Natural killer cell (primary cell): ENCODE data around the gene LRRC30. TPM values are rescaled to one million over a fixed set of nuclear protein-coding genes. Genes with fewer than 3 reads are reported as not detected.

Experiments
- ATAC-seq, 3 donors: fragments of 150-1000 bp in 2 of 3; fragments of 200-7000 bp in 1 of 3; cut with Tn5 transposase; 1 replicate in 1 of 3; 2 replicates in 2 of 3; pipeline ENCODE4 v1.10.0; 2021; ENCODE audit warnings: mild to moderate bottlenecking in 2 of 3, moderate library complexity in 2 of 3
- DNase-seq, 2 donors: peaks; one replicate each; pipeline versions ENCODE4 v3.0.0 to v3.0.0-alpha.2; 2013 to 2021; ENCODE audit warnings: mixed read lengths in 1 of 2
- H3K27ac ChIP-seq: one replicate; pipeline ENCODE4 v1.5.1; 2013; ENCODE audit warnings: mild to moderate bottlenecking, low read length
- H3K27me3 ChIP-seq: one replicate; pipeline ENCODE4 v1.6.1; 2013; ENCODE audit warnings: low read length; ENCODE audit not compliant: control insufficient read depth, insufficient read depth
- H3K36me3 ChIP-seq: one replicate; pipeline ENCODE4 v1.6.1; 2013; ENCODE audit warnings: low read length; ENCODE audit not compliant: control insufficient read depth, insufficient read depth
- H3K4me1 ChIP-seq: one replicate; pipeline ENCODE4 v1.6.1; 2013; ENCODE audit warnings: low read length; ENCODE audit not compliant: control insufficient read depth, insufficient read depth
- H3K4me3 ChIP-seq: one replicate; pipeline ENCODE4 v1.5.1; 2013; ENCODE audit warnings: low read length
- H3K9me3 ChIP-seq: one replicate; pipeline ENCODE4 v1.6.1; 2013; ENCODE audit warnings: low read length; ENCODE audit not compliant: control insufficient read depth, insufficient read depth
- H3K27ac Mint-ChIP-seq, 2 donors: one replicate each; pipeline ENCODE4 v1.8.0; 2022; ENCODE audit warnings: mild to moderate bottlenecking in 2 of 2, mixed read lengths in 2 of 2, moderate library complexity in 1 of 2
- H3K27me3 Mint-ChIP-seq, 2 donors: one replicate each; pipeline ENCODE4 v1.8.0; 2022; ENCODE audit warnings: low read depth in 2 of 2, mixed read lengths in 2 of 2
- H3K36me3 Mint-ChIP-seq: one replicate; pipeline ENCODE4 v1.8.0; 2022; ENCODE audit warnings: mixed read lengths
- H3K4me1 Mint-ChIP-seq, 2 donors: one replicate each; pipeline ENCODE4 v1.8.0; 2022; ENCODE audit warnings: mixed read lengths in 2 of 2
- H3K4me3 Mint-ChIP-seq: one replicate; pipeline ENCODE4 v1.8.0; 2022; ENCODE audit warnings: mild to moderate bottlenecking, moderate library complexity, mixed read lengths
- H3K9me3 Mint-ChIP-seq, 2 donors: one replicate each; pipeline ENCODE4 v1.8.0; 2022; ENCODE audit warnings: mixed read lengths in 2 of 2
- CTCF ChIP-seq: fragments of 200-600 bp; IDR thresholded peaks from one replicate; pipeline ENCODE4 v1.8.0; 2022; ENCODE audit warnings: antibody characterized with exemption
- WGBS: methylation state at CpG from one replicate; pipeline ENCODE4 v1.1.7; 2013; ENCODE audit warnings: missing lambda C conversion rate; ENCODE audit not compliant: insufficient coverage; 5-methylcytosine and 5-hydroxymethylcytosine counted together
- intact Hi-C: fragments of 100-400 bp; cut with micrococcal nuclease; formaldehyde crosslinking; loops from one replicate; pipeline ENCODE4 v1.14.2; 2022
- total RNA-seq, 4 donors: library from RNA; stranded (reverse); fragments of 120-200 nt in 1 of 4; gene quantifications; one replicate each; pipeline versions ENCODE4 v1.2.3 to v1.2.4, GENCODE V29; 2013 to 2022

LRRC30 gene
- total RNA-seq, 3 donors from 2014 or later (not counting 1 experiment from before 2014, with no cell fraction given), result not detected

DNA sequence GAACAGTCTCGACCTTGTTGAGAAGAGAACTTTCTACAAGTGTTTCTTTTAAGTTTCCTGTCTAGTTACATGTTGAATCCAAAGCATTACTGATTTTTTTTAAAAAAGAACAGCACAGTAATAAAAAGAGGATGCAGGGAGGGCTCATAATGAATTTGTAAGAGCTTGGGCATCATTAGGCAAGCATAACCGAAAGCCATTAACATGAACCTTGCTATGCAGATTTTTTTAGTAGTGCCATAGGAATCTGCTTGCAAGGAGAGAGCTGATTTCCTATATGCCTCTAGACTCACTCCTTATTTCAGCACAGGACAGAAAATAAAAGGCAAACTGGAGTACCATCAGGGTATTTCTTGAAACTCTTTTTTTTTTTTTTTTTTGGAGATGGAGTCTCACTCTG lies 5.2 kb downstream of the LRRC30 start:
- Histone ChIP-seq H3K4me3 (no peak overlapping the region), H3K27ac (no peak overlapping the region), H3K27me3 (no peaks in the 10 kb centered on the region), H3K4me1 (no peaks in the 10 kb centered on the region), H3K9me3 (no peaks in the 10 kb centered on the region), H3K36me3 (no peaks in the 10 kb centered on the region)
- ATAC-seq, result no peak
- DNase-seq, result no peak
- H3K9me3 Mint-ChIP-seq, result no peaks in the 10 kb centered on the region
- no peaks in the 10 kb centered on the region for H3K27me3 Mint-ChIP-seq
- no peaks in the 10 kb centered on the region for H3K4me1 Mint-ChIP-seq
- intact Hi-C loops, result no loop called here
- no peak overlapping the region for H3K4me3 Mint-ChIP-seq
- WGBS, result 94% methylated on average over 2 of the region's 2 CpGs
- H3K27ac Mint-ChIP-seq, result no peak overlapping the region
- H3K36me3 Mint-ChIP-seq, result no peaks in the 10 kb centered on the region
- TF ChIP-seq CTCF, result no peak

DNA sequence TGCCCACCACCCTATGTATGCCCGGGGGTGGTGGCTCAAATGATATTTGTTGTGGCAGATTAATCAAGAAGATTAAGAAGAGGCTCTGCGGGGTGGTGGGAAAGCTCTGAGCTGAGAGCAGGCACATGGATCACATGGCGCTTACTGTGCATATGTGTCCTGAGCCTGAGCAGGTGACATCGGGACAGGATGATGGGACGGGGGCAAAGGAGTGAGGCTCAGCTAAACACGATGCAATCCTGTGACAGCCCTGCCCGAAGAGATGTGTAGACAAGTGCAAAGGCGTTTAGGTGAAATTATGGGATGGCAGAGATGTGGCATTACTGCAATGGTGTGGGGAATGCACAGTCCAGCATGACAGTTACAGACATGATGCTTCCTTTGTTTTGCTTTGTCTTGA lies 6.0 kb downstream of the LRRC30 start:
- H3K4me3 ChIP-seq, result no peak overlapping the region
- DNase-seq, result no peak
- H3K27me3 ChIP-seq, result no peaks in the 10 kb centered on the region
- 89% methylated on average over 8 of the region's 8 CpGs for WGBS
- Mint-ChIP-seq H3K4me3 (no peak overlapping the region), H3K27ac (no peak overlapping the region), H3K36me3 (no peaks in the 10 kb centered on the region), H3K27me3 (no peaks in the 10 kb centered on the region), H3K4me1 (no peaks in the 10 kb centered on the region), H3K9me3 (no peaks in the 10 kb centered on the region)
- H3K36me3 ChIP-seq, result no peaks in the 10 kb centered on the region
- intact Hi-C loops, result no loop called here
- no peak for ATAC-seq
- H3K27ac ChIP-seq, result no peak overlapping the region
- no peak for TF ChIP-seq CTCF
- H3K9me3 ChIP-seq, result no peaks in the 10 kb centered on the region
- H3K4me1 ChIP-seq, result no peaks in the 10 kb centered on the region

DNA sequence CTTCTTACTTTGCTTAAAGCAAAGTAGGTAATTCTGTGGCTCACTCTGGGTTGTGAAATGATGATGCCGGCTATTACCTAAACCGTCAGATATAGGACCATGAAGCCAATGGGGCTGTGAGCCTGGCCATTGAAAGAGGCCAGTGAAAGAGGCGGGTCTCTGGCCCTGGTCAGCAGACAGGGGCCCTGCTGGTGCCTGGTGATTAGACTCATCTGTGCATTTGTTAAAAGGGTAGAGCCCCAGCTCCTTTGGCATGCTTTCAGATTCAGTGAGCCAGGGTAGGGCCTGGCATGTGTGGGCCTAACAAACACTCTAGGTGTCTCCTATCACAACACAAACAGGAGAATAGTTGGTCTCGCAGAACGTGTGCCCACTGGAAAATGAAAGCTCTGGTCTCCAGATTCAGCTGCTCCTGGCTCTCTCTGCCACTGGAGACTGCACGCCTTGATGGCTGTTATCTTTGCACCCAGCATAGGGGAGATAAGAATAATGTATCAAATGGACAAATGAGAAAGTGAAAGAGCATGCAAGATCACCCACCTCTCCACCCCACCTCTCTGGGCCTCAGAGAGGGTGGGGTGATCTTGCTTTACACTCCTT lies 6.9 kb downstream of the LRRC30 start:
- ATAC-seq, result no peak
- 87% methylated on average over 6 of the region's 6 CpGs for WGBS

More for the DNA sequence above, 6.9 kb downstream of the LRRC30 start:
- no peaks in the 10 kb centered on the region for H3K4me1 Mint-ChIP-seq
- Histone ChIP-seq H3K4me3 (no peak overlapping the region), H3K4me1 (no peaks in the 10 kb centered on the region), H3K36me3 (no peaks in the 10 kb centered on the region), H3K27me3 (no peaks in the 10 kb centered on the region), H3K9me3 (no peaks in the 10 kb centered on the region), H3K27ac (no peak overlapping the region)
- no peak for TF ChIP-seq CTCF
- no peaks in the 10 kb centered on the region for H3K27me3 Mint-ChIP-seq
- H3K9me3 Mint-ChIP-seq, result no peaks in the 10 kb centered on the region
- no peak for DNase-seq
- intact Hi-C loops, result no loop called here
- H3K36me3 Mint-ChIP-seq, result no peaks in the 10 kb centered on the region
- no peak overlapping the region for H3K4me3 Mint-ChIP-seq
- H3K27ac Mint-ChIP-seq, result no peak overlapping the region
